SK-N-SH (cell line): ENCODE results near the gene TMOD2. TPM values are rescaled to one million over a fixed set of nuclear protein-coding genes. Genes with fewer than 3 reads are reported as not detected.
A peak's percentile ranks its signal among the peaks of the same experiment; 100 is the strongest.

Experiments used
- CTCF ChIA-PET: fragments of 300-600, 350-600 bp; formaldehyde crosslinking; extraction: SDS; loops from one replicate; lab custom pipeline; 2021; lab: Yijun Ruan, JAX
- POLR2A ChIA-PET: fragments of 350-600 bp; sonication (Branson Sonifier 250); formaldehyde crosslinking; extraction: SDS; loops from one replicate; lab custom pipeline; 2020; ENCODE audit warnings: antibody characterized with exemption, inconsistent platforms; lab: Yijun Ruan, JAX
- DNase-seq: peaks from one replicate; pipeline ENCODE4 v3.0.0; 2012
- H2AFZ ChIP-seq: fragments of 200-600 bp; sonication (generic); 2 replicates; pipeline ENCODE4 v1.8.1; 2016; ENCODE audit warnings: antibody characterized with exemption, mild to moderate bottlenecking, low read depth
- H3F3A ChIP-seq: fragments of 200-600 bp; sonication (generic); replicated peaks from 2 replicates; pipeline ENCODE3; 2016; ENCODE audit warnings: antibody characterized with exemption, mild to moderate bottlenecking; ENCODE audit not compliant: insufficient read depth
- H3K27ac ChIP-seq, 2 experiments: fragments of 200-500 bp in 1 of 2; fragments of 200-600 bp in 1 of 2; sonication (Bioruptor generic) in 1 of 2; sonication (generic), shearing (Covaris generic) in 1 of 2; 2 replicates each; pipeline versions ENCODE4 v1.5.1 to v1.6.1; 2014 to 2016; ENCODE audit warnings: low read depth in 2 of 2, inconsistent platforms in 1 of 2, low read length in 1 of 2, mild to moderate bottlenecking in 1 of 2, mixed read lengths in 1 of 2
- H3K27me3 ChIP-seq: fragments of 200-600 bp; sonication (generic), shearing (Covaris generic); 2 replicates; pipeline ENCODE4 v1.6.1; 2016; ENCODE audit warnings: mixed run types; ENCODE audit not compliant: insufficient read depth
- H3K36me3 ChIP-seq, 2 experiments: fragments of 200-500 bp in 1 of 2; fragments of 200-600 bp in 1 of 2; sonication (Bioruptor generic) in 1 of 2; sonication (generic) in 1 of 2; replicated peaks in 1 of 2; 2 replicates each; pipeline versions ENCODE3 to v1.5.1; 2014 to 2016; ENCODE audit warnings: low read length in 1 of 2, mild to moderate bottlenecking in 1 of 2; ENCODE audit not compliant: insufficient read depth in 2 of 2, control insufficient read depth in 1 of 2
- H3K4me1 ChIP-seq, 2 experiments: fragments of 200-500 bp in 1 of 2; fragments of 200-600 bp in 1 of 2; sonication (Bioruptor generic) in 1 of 2; sonication (generic), shearing (Covaris generic) in 1 of 2; 2 replicates each; pipeline versions ENCODE4 v1.5.1 to v1.6.1; 2014 to 2016; ENCODE audit warnings: low read depth in 1 of 2, low read length in 1 of 2, mixed run types in 1 of 2; ENCODE audit not compliant: insufficient read depth in 2 of 2, control insufficient read depth in 1 of 2
- H3K4me2 ChIP-seq: fragments of 200-600 bp; sonication (generic), shearing (Covaris generic); 2 replicates; pipeline ENCODE4 v1.6.1; 2017; ENCODE audit warnings: mixed run types
- H3K4me3 ChIP-seq, 2 experiments: fragments of 200-500 bp in 1 of 2; fragments of 200-600 bp in 1 of 2; sonication (Bioruptor generic) in 1 of 2; sonication (generic), shearing (Covaris generic) in 1 of 2; 2 replicates each; pipeline versions ENCODE4 v1.5.1 to v1.8.1; 2014 to 2016; ENCODE audit warnings: low read depth in 2 of 2, inconsistent platforms in 1 of 2, low read length in 1 of 2, mild to moderate bottlenecking in 1 of 2, mixed read lengths in 1 of 2, moderate library complexity in 1 of 2
- H3K79me2 ChIP-seq: fragments of 200-600 bp; sonication (generic); 2 replicates; pipeline ENCODE4 v1.8.1; 2017; ENCODE audit warnings: mild to moderate bottlenecking; ENCODE audit not compliant: insufficient read depth
- H3K9ac ChIP-seq: fragments of 200-600 bp; sonication (generic); 2 replicates; pipeline ENCODE4 v1.6.1; 2017; ENCODE audit warnings: mixed run types
- H3K9me2 ChIP-seq: fragments of 200-600 bp; sonication (generic); 2 replicates; pipeline ENCODE4 v1.6.1; 2017; ENCODE audit warnings: mixed run types
- H3K9me3 ChIP-seq: fragments of 200-600 bp; sonication (generic); 2 replicates; pipeline ENCODE4 v1.6.1; 2017; ENCODE audit warnings: mixed run types, mild to moderate bottlenecking, moderate library complexity
- H4K20me1 ChIP-seq: fragments of 200-600 bp; sonication (generic); 2 replicates; pipeline ENCODE4 v1.6.1; 2017; ENCODE audit warnings: mild to moderate bottlenecking, mixed run types; ENCODE audit not compliant: insufficient read depth
- CHD2 ChIP-seq: fragments of 150-350 bp; IDR thresholded peaks from 2 replicates; pipeline ENCODE4 v1.6.1; 2018; ENCODE audit warnings: low read length; ENCODE audit not compliant: partially characterized antibody
- ELF1 ChIP-seq: IDR thresholded peaks from 2 replicates; pipeline ENCODE4 v1.4.0; 2012
- EP300 ChIP-seq, 2 experiments: IDR thresholded peaks; 2 replicates each; pipeline versions ENCODE4 v1.4.0 to v1.6.1; 2012; ENCODE audit warnings: borderline replicate concordance in 1 of 2, low read depth in 1 of 2, low read length in 1 of 2
- FOSL2 ChIP-seq: IDR thresholded peaks from 2 replicates; pipeline ENCODE4 v1.4.0; 2012; ENCODE audit warnings: low read depth, mild to moderate bottlenecking, moderate library complexity, borderline replicate concordance
- FOXJ3 ChIP-seq: sonication (generic); formaldehyde crosslinking; IDR thresholded peaks from 2 replicates; pipeline ENCODE4 v1.5.1; 2020; ENCODE audit warnings: mild to moderate bottlenecking, missing genetic modification reagents
- FOXM1 ChIP-seq: IDR thresholded peaks from 2 replicates; pipeline ENCODE4 v1.4.0; 2012; ENCODE audit warnings: low read depth, mild to moderate bottlenecking
- GATA2 ChIP-seq: sonication (generic); formaldehyde crosslinking; IDR thresholded peaks from 2 replicates; pipeline ENCODE4 v1.5.0; 2020; ENCODE audit warnings: mild to moderate bottlenecking, missing genetic modification reagents
- JUND ChIP-seq: IDR thresholded peaks from 2 replicates; pipeline ENCODE4 v1.4.0; 2012
- MEF2A ChIP-seq: IDR thresholded peaks from 2 replicates; pipeline ENCODE4 v1.4.0; 2012; ENCODE audit warnings: low read depth, borderline replicate concordance
- RXRA ChIP-seq: IDR thresholded peaks from 2 replicates; pipeline ENCODE4 v1.4.0; 2012; ENCODE audit warnings: low read depth, mild to moderate bottlenecking, borderline replicate concordance
- TCF12 ChIP-seq: IDR thresholded peaks from 2 replicates; pipeline ENCODE4 v1.4.0; 2012
- YY1 ChIP-seq: IDR thresholded peaks from 2 replicates; pipeline ENCODE4 v1.4.0; 2012; ENCODE audit warnings: low read depth, mild to moderate bottlenecking
- WGBS: methylation state at CpG from one replicate; pipeline ENCODE4 v1.1.6; 2017; ENCODE audit warnings: low lambda C conversion rate; 5-methylcytosine and 5-hydroxymethylcytosine counted together
- polyA plus RNA-seq, 3 experiments: library from polyadenylated mRNA; depleted of rRNA; stranded (reverse); fragments of >200 nt; gene quantifications; 2 replicates each; pipeline ENCODE4 v1.2.3, GENCODE V29; 2012
- TF ChIP-seq, protein P1 (sequence below): IDR thresholded peaks from 2 replicates; pipeline ENCODE4 v1.6.1; 2012; ENCODE audit warnings: mild to moderate bottlenecking, low read depth, low read length, moderate library complexity
- TF ChIP-seq, protein P2 (sequence below): fragments of 150-350 bp; IDR thresholded peaks from 2 replicates; pipeline ENCODE4 v1.6.1; 2017; ENCODE audit warnings: antibody characterized with exemption, low read length, low read depth, borderline replicate concordance
- TF ChIP-seq, protein P3 (sequence below): IDR thresholded peaks from 2 replicates; pipeline ENCODE4 v1.4.0; 2012; ENCODE audit warnings: low read depth

The TMOD2 gene
- polyA plus RNA-seq, 1 of the 3 experiments (the other 2 are of a cell fraction): 2.7 TPM

DNA sequence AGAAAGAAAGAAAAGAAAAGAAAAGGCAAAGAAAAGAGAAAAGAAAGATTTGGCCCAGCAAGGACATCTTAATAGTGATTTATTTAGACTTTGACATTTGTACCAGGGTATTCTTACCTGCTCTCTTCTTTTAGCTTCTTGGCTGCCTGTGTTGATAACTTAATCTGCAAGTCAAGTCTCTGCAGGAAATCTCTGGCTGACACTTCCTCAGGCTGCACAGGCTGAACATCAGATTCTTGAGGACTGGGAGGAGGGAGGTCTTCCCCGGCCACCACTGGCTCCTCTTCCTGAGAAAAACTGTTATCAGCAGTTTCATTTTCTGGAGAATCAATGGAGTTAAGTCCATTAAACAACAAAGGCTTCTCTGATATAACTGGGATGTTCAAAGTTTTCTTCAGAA is 26.7 kb upstream of the TMOD2 start:
- Histone ChIP-seq H3K79me2 (peaks cover 7% of the 10 kb centered on the region; the same call in 1 of the 2 replicates), H3K36me3 (peaks cover 11 to 31% of the 10 kb centered on the region in 2 experiments), H3F3A (peaks cover 22% of the 10 kb centered on the region), H3K4me1 (peaks cover 30 to 34% of the 10 kb centered on the region in 2 experiments), H3K27ac (peak overlapping the region in 1 of 2 experiments; percentile 5; a peak in 1 of 4 replicates), H3K4me2 (peak overlapping the region; percentile 24; the same call in 1 of the 2 replicates), H3K4me3 (no peak overlapping the region), H2AFZ (no peak overlapping the region), H3K9ac (no peak overlapping the region), H4K20me1 (peaks cover 6% of the 10 kb centered on the region; the same call in 1 of the 2 replicates), H3K9me2 (no peaks in the 10 kb centered on the region), H3K27me3 (no peaks in the 10 kb centered on the region), H3K9me3 (no peaks in the 10 kb centered on the region)
- no peak for TF ChIP-seq CHD2
- TF ChIP-seq MEF2A: no peak
- TF ChIP-seq RXRA: no peak
- no peak for TF ChIP-seq TCF12
- TF ChIP-seq FOXJ3 (CRISPR knock-in tag): no peak
- TF ChIP-seq GATA2 (CRISPR knock-in tag): no peak
- TF ChIP-seq, protein P1, sequence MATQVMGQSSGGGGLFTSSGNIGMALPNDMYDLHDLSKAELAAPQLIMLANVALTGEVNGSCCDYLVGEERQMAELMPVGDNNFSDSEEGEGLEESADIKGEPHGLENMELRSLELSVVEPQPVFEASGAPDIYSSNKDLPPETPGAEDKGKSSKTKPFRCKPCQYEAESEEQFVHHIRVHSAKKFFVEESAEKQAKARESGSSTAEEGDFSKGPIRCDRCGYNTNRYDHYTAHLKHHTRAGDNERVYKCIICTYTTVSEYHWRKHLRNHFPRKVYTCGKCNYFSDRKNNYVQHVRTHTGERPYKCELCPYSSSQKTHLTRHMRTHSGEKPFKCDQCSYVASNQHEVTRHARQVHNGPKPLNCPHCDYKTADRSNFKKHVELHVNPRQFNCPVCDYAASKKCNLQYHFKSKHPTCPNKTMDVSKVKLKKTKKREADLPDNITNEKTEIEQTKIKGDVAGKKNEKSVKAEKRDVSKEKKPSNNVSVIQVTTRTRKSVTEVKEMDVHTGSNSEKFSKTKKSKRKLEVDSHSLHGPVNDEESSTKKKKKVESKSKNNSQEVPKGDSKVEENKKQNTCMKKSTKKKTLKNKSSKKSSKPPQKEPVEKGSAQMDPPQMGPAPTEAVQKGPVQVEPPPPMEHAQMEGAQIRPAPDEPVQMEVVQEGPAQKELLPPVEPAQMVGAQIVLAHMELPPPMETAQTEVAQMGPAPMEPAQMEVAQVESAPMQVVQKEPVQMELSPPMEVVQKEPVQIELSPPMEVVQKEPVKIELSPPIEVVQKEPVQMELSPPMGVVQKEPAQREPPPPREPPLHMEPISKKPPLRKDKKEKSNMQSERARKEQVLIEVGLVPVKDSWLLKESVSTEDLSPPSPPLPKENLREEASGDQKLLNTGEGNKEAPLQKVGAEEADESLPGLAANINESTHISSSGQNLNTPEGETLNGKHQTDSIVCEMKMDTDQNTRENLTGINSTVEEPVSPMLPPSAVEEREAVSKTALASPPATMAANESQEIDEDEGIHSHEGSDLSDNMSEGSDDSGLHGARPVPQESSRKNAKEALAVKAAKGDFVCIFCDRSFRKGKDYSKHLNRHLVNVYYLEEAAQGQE: no peak
- TF ChIP-seq FOSL2: no peak
- no peak for TF ChIP-seq ELF1
- TF ChIP-seq YY1: no peak
- no peak for TF ChIP-seq JUND
- TF ChIP-seq FOXM1: no peak
- TF ChIP-seq, protein P2, sequence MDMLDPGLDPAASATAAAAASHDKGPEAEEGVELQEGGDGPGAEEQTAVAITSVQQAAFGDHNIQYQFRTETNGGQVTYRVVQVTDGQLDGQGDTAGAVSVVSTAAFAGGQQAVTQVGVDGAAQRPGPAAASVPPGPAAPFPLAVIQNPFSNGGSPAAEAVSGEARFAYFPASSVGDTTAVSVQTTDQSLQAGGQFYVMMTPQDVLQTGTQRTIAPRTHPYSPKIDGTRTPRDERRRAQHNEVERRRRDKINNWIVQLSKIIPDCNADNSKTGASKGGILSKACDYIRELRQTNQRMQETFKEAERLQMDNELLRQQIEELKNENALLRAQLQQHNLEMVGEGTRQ: no peak
- TF ChIP-seq, protein P3, sequence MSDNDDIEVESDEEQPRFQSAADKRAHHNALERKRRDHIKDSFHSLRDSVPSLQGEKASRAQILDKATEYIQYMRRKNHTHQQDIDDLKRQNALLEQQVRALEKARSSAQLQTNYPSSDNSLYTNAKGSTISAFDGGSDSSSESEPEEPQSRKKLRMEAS: no peak
- TF ChIP-seq EP300 (IDR thresholded peaks at IDR 0.05; ENCODE audit: borderline replicate concordance in 1 of 2, low read depth in 1 of 2, low read length in 1 of 2): no peak
- no peak for DNase-seq
- ChIA-PET POLR2A (no interaction called here), CTCF (interaction anchor here (2.1 to 17.1 kb wide), 3 partner anchors 11 to 52 kb away, joined by 4 to 130 read pairs (median 6); partner anchors contain the start of gene LYSMD2)
- 54% methylated on average over 1 of the region's 1 CpG for WGBS
